NT2/D1 (cell line): Measurements from ENCODE around the gene DLG4.

ENCODE experiments used
- SUZ12 ChIP-seq: IDR thresholded peaks from 2 replicates; pipeline ENCODE4 v1.6.1; 2011; ENCODE audit not compliant: insufficient read length, insufficient read depth; ENCODE audit errors: extremely low read depth
- YY1 ChIP-seq: IDR thresholded peaks from 2 replicates; pipeline ENCODE4 v1.6.1; 2011; ENCODE audit not compliant: insufficient read length, insufficient read depth
- ZNF274 ChIP-seq: IDR thresholded peaks from 2 replicates; pipeline ENCODE4 v1.6.1; 2011; ENCODE audit warnings: mild to moderate bottlenecking, low read depth, low read length

GRCh38 chr17:7173687-7174602 lies 45.7 kb downstream of the DLG4 start:
- no peak for TF ChIP-seq ZNF274
- TF ChIP-seq SUZ12: no peak
- TF ChIP-seq YY1: no peak
